WTC11 (cell line): ENCODE data around the gene ARHGAP28.

Source experiments
- ETV6 ChIP-seq: sonication (generic); formaldehyde crosslinking; IDR thresholded peaks from 2 replicates; pipeline ENCODE4 v1.8.1; 2022; ENCODE audit warnings: mild to moderate bottlenecking, missing genetic modification reagents
- NFATC4 ChIP-seq: fragments of 250-450 bp; sonication (Bioruptor Pico); IDR thresholded peaks from 2 replicates; pipeline ENCODE4 v1.9.0; 2021; ENCODE audit warnings: mild to moderate bottlenecking
- PREB ChIP-seq: sonication (generic); formaldehyde crosslinking; IDR thresholded peaks from 2 replicates; pipeline ENCODE4 v1.8.1; 2022; ENCODE audit warnings: mild to moderate bottlenecking, missing genetic modification reagents, moderate library complexity, borderline replicate concordance
- USF1 ChIP-seq: sonication (generic); formaldehyde crosslinking; IDR thresholded peaks from 2 replicates; pipeline ENCODE4 v1.8.0; 2022; ENCODE audit warnings: mild to moderate bottlenecking, missing genetic modification reagents
- TF ChIP-seq, protein P1 (sequence below): sonication (generic); formaldehyde crosslinking; IDR thresholded peaks from 2 replicates; pipeline ENCODE4 v1.8.1; 2022; ENCODE audit warnings: missing genetic modification reagents, borderline replicate concordance
- TF ChIP-seq, protein P2 (sequence below): fragments of 200-600 bp; IDR thresholded peaks from 2 replicates; pipeline ENCODE4 v1.8.0; 2022; ENCODE audit warnings: antibody characterized with exemption

DNA sequence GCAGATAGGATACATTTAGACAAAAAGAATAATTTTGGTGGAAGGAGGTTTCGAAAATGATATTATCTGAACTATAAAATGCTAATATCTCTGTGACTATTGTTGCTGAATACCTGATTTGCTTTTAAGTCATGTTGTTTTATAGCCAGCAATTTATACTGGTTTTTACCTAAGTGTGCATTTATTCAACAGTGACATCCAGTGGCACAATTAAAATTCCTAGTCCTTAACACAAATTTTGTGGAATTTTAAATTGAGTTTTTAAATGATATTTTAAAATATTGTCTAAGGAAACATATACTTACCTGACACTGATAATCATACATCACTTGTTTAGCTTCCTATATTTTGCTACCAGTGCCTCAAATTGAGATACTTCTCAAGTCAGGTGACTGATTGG, 144.8 kb downstream of the ARHGAP28 start:
- TF ChIP-seq, protein P1, sequence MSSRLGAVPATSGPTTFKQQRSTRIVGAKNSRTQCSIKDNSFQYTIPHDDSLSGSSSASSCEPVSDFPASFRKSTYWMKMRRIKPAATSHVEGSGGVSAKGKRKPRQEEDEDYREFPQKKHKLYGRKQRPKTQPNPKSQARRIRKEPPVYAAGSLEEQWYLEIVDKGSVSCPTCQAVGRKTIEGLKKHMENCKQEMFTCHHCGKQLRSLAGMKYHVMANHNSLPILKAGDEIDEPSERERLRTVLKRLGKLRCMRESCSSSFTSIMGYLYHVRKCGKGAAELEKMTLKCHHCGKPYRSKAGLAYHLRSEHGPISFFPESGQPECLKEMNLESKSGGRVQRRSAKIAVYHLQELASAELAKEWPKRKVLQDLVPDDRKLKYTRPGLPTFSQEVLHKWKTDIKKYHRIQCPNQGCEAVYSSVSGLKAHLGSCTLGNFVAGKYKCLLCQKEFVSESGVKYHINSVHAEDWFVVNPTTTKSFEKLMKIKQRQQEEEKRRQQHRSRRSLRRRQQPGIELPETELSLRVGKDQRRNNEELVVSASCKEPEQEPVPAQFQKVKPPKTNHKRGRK (CRISPR knock-in tag), result no peak
- no peak for TF ChIP-seq ETV6 (CRISPR knock-in tag)
- TF ChIP-seq, protein P2, sequence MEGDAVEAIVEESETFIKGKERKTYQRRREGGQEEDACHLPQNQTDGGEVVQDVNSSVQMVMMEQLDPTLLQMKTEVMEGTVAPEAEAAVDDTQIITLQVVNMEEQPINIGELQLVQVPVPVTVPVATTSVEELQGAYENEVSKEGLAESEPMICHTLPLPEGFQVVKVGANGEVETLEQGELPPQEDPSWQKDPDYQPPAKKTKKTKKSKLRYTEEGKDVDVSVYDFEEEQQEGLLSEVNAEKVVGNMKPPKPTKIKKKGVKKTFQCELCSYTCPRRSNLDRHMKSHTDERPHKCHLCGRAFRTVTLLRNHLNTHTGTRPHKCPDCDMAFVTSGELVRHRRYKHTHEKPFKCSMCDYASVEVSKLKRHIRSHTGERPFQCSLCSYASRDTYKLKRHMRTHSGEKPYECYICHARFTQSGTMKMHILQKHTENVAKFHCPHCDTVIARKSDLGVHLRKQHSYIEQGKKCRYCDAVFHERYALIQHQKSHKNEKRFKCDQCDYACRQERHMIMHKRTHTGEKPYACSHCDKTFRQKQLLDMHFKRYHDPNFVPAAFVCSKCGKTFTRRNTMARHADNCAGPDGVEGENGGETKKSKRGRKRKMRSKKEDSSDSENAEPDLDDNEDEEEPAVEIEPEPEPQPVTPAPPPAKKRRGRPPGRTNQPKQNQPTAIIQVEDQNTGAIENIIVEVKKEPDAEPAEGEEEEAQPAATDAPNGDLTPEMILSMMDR, result no peak
- no peak for TF ChIP-seq NFATC4 (CRISPR knock-in tag)
- TF ChIP-seq PREB, result no peak
- TF ChIP-seq USF1, result no peak
